ENCODE measurements around the gene KCTD7. TPM values are rescaled to one million over a fixed set of nuclear protein-coding genes. Genes with fewer than 3 reads are reported as not detected.
"Not testable (repeated sequence)": the region's sequence is repeated elsewhere in the genome, so short reads cannot be mapped to it uniquely, and the experiment has no call there.

The KCTD7 gene
- total and polyA plus RNA-seq, 12 donors, result 6.7 to 13.6 (median 8.1) TPM

DNA sequence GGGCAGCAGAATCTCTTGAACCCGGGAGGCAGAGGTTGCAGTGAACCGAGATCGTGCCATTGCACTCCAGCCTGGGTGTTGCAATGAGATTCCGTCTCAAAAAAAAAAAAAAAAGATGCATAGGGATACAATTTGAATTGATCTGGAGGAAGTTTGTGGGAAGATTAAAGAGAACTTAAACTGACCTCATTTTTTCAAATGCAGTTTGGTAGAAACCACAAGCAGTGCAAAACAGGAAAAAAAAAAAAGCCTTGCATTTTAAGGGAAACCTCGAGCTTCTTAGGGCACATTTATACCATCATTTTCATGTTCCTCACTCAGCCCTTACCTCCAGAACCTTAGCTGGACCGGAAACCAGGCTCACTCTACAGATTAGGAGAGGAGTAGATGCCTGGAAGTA lies 2.8 kb downstream of the KCTD7 start:
- DNase-seq (no peak), ATAC-seq (no peak)
- intact Hi-C loops (cut with DNase I), result no loop called here
- H3K36me3 ChIP-seq, result peaks cover 0 to 32% (median 7%) of the 10 kb centered on the region in 9 donors
- H3K9me3 ChIP-seq, result no peaks in the 10 kb centered on the region
- no peaks in the 10 kb centered on the region for H3K27me3 ChIP-seq
- TF ChIP-seq, protein P1, sequence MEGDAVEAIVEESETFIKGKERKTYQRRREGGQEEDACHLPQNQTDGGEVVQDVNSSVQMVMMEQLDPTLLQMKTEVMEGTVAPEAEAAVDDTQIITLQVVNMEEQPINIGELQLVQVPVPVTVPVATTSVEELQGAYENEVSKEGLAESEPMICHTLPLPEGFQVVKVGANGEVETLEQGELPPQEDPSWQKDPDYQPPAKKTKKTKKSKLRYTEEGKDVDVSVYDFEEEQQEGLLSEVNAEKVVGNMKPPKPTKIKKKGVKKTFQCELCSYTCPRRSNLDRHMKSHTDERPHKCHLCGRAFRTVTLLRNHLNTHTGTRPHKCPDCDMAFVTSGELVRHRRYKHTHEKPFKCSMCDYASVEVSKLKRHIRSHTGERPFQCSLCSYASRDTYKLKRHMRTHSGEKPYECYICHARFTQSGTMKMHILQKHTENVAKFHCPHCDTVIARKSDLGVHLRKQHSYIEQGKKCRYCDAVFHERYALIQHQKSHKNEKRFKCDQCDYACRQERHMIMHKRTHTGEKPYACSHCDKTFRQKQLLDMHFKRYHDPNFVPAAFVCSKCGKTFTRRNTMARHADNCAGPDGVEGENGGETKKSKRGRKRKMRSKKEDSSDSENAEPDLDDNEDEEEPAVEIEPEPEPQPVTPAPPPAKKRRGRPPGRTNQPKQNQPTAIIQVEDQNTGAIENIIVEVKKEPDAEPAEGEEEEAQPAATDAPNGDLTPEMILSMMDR (IDR thresholded peaks at IDR 0.05), result no peak
- peaks cover 0 to 44% (median 19%) of the 10 kb centered on the region in 9 donors for H3K4me1 ChIP-seq
- peak overlapping the region in 1 of 10 donors; percentile 45 for H3K27ac ChIP-seq
- no peak overlapping the region for H3K4me3 ChIP-seq
- 75 to 86% methylated on average over 6 of the region's 6 CpGs for WGBS, 2 donors

DNA sequence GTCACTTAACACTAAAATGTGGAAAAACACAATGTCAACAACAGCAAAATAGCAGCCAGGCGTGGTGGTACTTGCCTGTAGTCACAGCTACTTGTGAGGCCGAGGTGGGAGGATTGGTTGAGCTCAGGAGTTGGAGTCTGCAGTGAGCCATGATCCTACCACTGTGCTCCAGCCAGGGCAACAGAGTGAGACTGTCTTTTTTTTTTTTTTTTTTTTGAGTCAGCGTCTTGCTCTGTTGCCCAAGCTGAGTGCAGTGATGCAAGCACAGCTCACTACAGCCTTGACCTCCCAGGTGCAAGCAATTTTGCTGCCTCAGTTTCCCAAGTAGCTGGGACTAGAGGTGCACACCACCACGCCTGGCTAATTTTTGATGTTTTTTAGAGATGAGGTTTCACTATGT lies 6.1 kb downstream of the KCTD7 start:
- TF ChIP-seq, protein P1 (IDR thresholded peaks at IDR 0.05), result no peak
- H3K27ac ChIP-seq, result peak overlapping the region in 6 of 10 donors; percentile 15 to 60 (median 40)
- no peak overlapping the region for H3K4me3 ChIP-seq
- peaks cover 0 to 64% (median 26%) of the 10 kb centered on the region in 9 donors for H3K36me3 ChIP-seq
- WGBS, 2 donors, result 90 to 91% methylated on average over 4 of the region's 4 CpGs
- DNase-seq (no peak), ATAC-seq (no peak)
- intact Hi-C loops (cut with DNase I), result no loop called here
- no peaks in the 10 kb centered on the region for H3K27me3 ChIP-seq
- peaks cover 0 to 32% (median 5%) of the 10 kb centered on the region in 9 donors for H3K4me1 ChIP-seq
- H3K9me3 ChIP-seq, result no peaks in the 10 kb centered on the region

DNA sequence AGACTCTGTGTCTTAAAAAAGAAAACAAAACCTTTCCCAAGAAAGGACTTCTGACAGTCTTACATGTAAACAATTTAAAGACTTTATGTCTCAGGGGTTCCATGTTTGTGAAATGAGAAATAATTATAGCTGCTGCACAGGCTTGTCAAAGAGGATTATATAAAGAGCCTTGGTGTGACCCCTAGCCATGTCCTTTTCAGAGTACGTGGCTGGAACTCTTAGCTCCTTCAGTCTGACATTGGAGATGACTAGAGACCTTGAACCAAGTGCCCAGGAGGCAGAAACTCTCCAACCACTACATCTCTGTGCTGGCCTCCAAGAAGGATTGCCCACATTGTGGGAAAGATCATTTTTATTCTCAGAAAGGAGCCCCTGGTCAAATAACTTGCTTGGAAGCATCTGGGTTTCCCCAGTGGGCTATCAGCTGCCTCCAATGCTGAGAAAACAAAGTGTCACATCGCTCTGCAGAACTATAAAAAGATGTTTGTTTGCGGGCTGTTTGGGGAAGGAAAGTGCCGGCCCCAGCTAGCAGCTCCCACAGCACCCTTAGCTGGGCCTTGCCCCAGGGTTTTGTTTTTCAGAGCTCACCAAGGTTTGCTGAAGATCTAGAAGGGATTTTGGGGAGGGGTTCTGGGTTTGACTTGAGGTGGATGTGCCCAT lies 6.8 kb downstream of the KCTD7 start:
- 50% methylated on average over 1 of the region's 4 CpGs; no CpG with 5 or more reads in 1 of the 2 donors for WGBS, 2 donors
- Histone ChIP-seq H3K36me3 (peaks cover 0 to 70% (median 29%) of the 10 kb centered on the region in 9 donors), H3K27ac (peak overlapping the region in 7 of 10 donors; percentile 15 to 60 (median 45)), H3K4me1 (peaks cover 0 to 26% (median 3%) of the 10 kb centered on the region in 9 donors)
- intact Hi-C loops (cut with DNase I); H3K27me3 ChIP-seq; H3K9me3 ChIP-seq; DNase-seq; H3K4me3 ChIP-seq: not testable (repeated sequence)
- peak in 3 of 8 donors; percentile 34 to 53 (median 51) for ATAC-seq

DNA sequence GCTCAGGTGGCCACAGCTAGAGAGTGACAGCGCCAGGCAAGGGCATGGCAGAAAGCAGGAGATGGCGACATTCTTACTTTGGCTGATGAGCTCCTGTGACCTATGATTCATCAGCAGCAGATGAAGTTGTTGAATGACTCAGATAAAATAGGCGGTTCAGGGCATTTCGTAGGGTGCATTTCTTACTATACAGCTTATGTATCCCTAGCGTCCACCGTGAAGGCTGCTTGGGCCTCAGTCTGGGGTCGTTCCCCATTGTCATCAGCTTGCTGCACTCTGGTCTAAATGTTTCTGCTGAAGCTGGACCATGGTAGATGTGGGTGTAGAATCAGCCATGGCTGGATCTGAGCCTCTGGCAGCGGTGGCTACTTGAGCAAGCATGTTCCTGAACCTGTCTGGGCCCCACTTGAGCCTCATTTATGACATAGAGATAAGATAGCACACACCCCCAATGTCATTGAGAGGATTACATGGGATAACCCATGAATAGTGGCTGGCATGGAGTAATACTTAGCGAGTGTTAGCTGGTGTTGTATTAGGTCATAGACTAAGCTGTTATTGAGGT lies 7.4 kb downstream of the KCTD7 start:
- Histone ChIP-seq H3K4me1 (peaks cover 0 to 20% (median 3%) of the 10 kb centered on the region in 9 donors), H3K27ac (peak overlapping the region in 5 of 10 donors; percentile 6 to 45 (median 19)), H3K36me3 (peaks cover 0 to 77% (median 35%) of the 10 kb centered on the region in 9 donors)
- H3K4me3 ChIP-seq; DNase-seq; H3K27me3 ChIP-seq; H3K9me3 ChIP-seq; intact Hi-C loops (cut with DNase I): not testable (repeated sequence)
- ATAC-seq, result peak in 7 of 8 donors; percentile 36 to 82 (median 61)
- WGBS, 2 donors, result 68 to 75% methylated on average over 7 of the region's 9 CpGs

DNA sequence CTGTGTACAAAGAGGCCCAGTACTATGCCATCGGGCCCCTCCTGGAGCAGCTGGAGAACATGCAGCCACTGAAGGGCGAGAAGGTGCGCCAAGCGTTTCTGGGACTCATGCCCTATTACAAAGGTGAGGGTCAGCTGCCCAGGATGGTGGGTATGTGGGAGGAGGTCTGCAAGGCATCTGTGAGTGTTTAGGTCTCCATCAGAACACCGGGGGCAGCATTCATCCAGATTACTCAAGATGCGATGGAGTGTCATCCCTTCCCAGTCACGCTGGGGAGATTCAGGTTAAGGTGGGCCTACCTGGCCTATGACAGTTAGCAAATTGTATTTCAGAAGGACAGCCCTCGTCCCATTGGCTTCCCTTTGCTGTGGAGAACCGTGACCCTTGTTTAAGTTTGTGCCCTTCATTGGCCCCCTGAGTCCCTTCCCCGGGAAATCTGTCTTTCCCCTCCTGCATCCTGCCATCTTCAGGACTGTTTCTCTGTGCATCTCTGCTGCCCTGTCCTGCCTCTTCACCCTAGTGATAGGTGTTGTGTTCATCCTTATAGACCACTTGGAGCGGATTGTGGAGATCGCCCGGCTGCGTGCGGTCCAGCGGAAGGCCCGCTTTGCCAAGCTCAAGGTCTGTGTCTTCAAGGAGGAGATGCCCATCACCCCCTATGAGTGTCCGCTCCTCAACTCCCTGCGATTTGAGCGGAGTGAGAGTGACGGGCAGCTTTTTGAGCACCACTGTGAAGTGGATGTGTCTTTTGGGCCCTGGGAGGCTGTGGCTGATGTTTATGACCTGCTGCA lies 9.8 kb downstream of the KCTD7 start:
- ATAC-seq (no peak), DNase-seq (no peak)
- H3K27ac ChIP-seq, result no peak overlapping the region
- TF ChIP-seq, protein P1 (IDR thresholded peaks at IDR 0.05), result no peak
- peaks cover 0 to 25% (median 8%) of the 10 kb centered on the region in 9 donors for H3K4me1 ChIP-seq
- H3K9me3 ChIP-seq, result no peaks in the 10 kb centered on the region
- H3K4me3 ChIP-seq, result no peak overlapping the region
- intact Hi-C loops (cut with DNase I), result loop anchor here in 1 of 10 donors (2.0 kb wide), 1 partner anchor 22 kb away; no protein-coding TSS in a partner anchor
- H3K27me3 ChIP-seq, result no peaks in the 10 kb centered on the region
- H3K36me3 ChIP-seq, result peaks cover 0 to 88% (median 51%) of the 10 kb centered on the region in 9 donors
- 94% methylated on average over 21 of the region's 21 CpGs for WGBS, 2 donors

All from heart right ventricle (tissue), 16 donors.